Fibroblast of lung (primary cell): ENCODE results near the gene CFAP107.

Experiments used
- CTCF ChIP-seq, 2 donors: IDR thresholded peaks in 1 of 2; conservative IDR thresholded peaks in 1 of 2; 1 replicate in 1 of 2; 2 replicates in 1 of 2; pipeline ENCODE4 v1.5.1; 2011 to 2012; ENCODE audit warnings: low read length in 2 of 2, control low read depth in 1 of 2, inconsistent platforms in 1 of 2, low read depth in 1 of 2, mild to moderate bottlenecking in 1 of 2
- EZH2 ChIP-seq: IDR thresholded peaks from 2 replicates; pipeline ENCODE4 v1.5.1; 2012; ENCODE audit warnings: low read length, control low read depth, mild to moderate bottlenecking; ENCODE audit errors: missing control alignments

- no peak for TF ChIP-seq CTCF (conservative IDR thresholded peaks at IDR 0.05 in 1 of 2, IDR thresholded peaks at IDR 0.05 in 1 of 2; ENCODE audit: low read depth in 1 of 2, low read length in 2 of 2)
- no peak for TF ChIP-seq EZH2
Measured at GRCh38 chr1:12770620-12771019, 24.6 kb downstream of the CFAP107 start.
